Measurements from ENCODE around the gene NSMF. TPM values are rescaled to one million over a fixed set of nuclear protein-coding genes. Genes with fewer than 3 reads are reported as not detected.

The NSMF gene, protein sequence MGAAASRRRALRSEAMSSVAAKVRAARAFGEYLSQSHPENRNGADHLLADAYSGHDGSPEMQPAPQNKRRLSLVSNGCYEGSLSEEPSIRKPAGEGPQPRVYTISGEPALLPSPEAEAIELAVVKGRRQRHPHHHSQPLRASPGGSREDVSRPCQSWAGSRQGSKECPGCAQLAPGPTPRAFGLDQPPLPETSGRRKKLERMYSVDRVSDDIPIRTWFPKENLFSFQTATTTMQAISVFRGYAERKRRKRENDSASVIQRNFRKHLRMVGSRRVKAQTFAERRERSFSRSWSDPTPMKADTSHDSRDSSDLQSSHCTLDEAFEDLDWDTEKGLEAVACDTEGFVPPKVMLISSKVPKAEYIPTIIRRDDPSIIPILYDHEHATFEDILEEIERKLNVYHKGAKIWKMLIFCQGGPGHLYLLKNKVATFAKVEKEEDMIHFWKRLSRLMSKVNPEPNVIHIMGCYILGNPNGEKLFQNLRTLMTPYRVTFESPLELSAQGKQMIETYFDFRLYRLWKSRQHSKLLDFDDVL
- total RNA-seq (10 to 100 TPM; 40.5 to 89.5 (median 51.7) TPM), total RNA-seq (38.9 to 122 (median 72.9) reads per million in 29 experiments)
- 21.3 TPM for total RNA-seq (2013)

DNA sequence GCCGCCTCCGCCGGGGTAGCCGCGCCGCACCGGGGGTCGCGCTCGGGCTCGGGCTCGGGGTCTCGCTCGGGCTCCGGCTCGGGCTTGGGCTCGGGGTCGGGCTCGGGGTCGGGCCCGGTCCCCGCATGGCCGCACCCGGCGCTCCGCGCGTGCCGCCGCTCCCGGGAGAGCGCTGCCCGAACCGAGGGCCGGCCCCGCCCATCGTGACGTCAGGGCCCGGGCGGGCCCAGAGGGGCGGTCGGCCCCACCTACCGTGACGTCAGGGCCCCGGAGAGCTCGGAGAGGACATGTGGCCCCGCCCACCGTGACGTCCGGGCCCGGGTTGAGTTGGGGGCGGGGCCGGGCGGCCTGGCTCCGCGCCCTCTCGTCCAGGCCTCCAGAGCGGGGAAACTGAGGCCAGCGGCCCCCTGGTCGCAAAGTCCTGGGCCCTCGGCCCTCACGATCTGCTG lies at the start of gene NSMF:
TSS of gene NSMF (minus strand) at position 183 of the 449 bp plus-strand sequence. CDS start 232 bp downstream, outside the sequence.
- peaks cover 31 to 49% (median 43%) of the 10 kb centered on the region in 3 donors for H3K4me1 Mint-ChIP-seq
- Histone ChIP-seq H3K27ac (ENCODE audit: low read length) (peak within 1 kb of the TSS; percentile 85), H3K9me3 (no peaks in the 10 kb centered on the region), H3K4me1 (ENCODE audit: control insufficient read depth in 1 of 2, extremely low read depth in 1 of 2, insufficient read depth in 2 of 2, low read length in 2 of 2) (peaks cover 28 to 79% of the 10 kb centered on the region in 2 experiments), H3K36me3 (ENCODE audit: control insufficient read depth in 2 of 2, extremely low read depth in 1 of 2, insufficient read depth in 1 of 2, low read length in 1 of 2) (peaks cover 9 to 10% of the 10 kb centered on the region in 2 donors), H3K4me3 (ENCODE audit: control insufficient read depth in 1 of 2, extremely low read depth in 1 of 2, low read length in 1 of 2) (peak within 1 kb of the TSS; percentile 54 to 56), H3K27me3 (replicated peaks in 1 of 2; ENCODE audit: control insufficient read depth in 2 of 2, extremely low read depth in 1 of 2, insufficient read depth in 2 of 2, low read length in 1 of 2) (peaks cover 0 to 5% of the 10 kb centered on the region in 2 experiments)
- no peaks in the 10 kb centered on the region for H3K27me3 Mint-ChIP-seq
- H3K9me3 Mint-ChIP-seq = no peaks in the 10 kb centered on the region
- WGBS (ENCODE audit: insufficient coverage) = under 1% methylated on average over 61 of the region's 62 CpGs
- peak within 1 kb of the TSS; percentile 69 to 82 for H3K27ac Mint-ChIP-seq
- CTCF ChIA-PET = interaction anchor here in 1 of 2 donors (0.8 kb wide), 1 partner anchor 36 kb away, joined by 3 read pairs; the partner anchor contains the start of genes EXD3 and NOXA1
- ATAC-seq (replicated peaks in 1 of 4) = peak; percentile 69 to 81 (median 73)
- no peaks in the 10 kb centered on the region for H3K36me3 Mint-ChIP-seq
- POLR2A ChIA-PET = no interaction called here
- peak; percentile 82 to 98 (median 92) for DNase-seq
- peak within 1 kb of the TSS; percentile 61 to 72 (median 66) for H3K4me3 Mint-ChIP-seq

DNA sequence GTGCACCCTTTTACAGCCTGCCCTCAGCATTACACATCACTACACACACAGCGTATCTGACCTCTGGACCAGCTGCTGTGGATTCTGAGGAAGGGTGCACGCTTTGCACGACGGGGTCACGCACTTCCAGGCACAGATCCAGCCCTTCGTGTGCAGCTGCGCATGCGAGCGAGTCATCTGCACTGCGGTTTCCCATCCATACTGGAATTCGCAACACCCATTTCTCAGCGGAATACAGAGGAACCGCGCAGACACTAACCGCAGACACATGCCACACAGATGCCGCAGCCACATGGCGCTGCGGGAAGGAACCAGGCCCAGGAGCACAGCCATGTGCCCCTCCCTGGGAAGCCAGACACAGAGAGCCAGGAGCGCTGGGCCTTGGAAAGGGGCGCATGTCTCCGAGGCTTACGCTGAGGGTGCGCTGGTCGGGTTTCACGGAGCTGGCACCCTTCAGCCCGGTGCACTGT lies 47.6 kb upstream of the NSMF start:
- DNase-seq (no peak), ATAC-seq (replicated peaks in 1 of 4) (no peak)
- H3K9me3 Mint-ChIP-seq = no peaks in the 10 kb centered on the region
- Histone ChIP-seq H3K36me3 (ENCODE audit: control insufficient read depth in 2 of 2, extremely low read depth in 1 of 2, insufficient read depth in 1 of 2, low read length in 1 of 2) (no peaks in the 10 kb centered on the region), H3K4me1 (ENCODE audit: control insufficient read depth in 1 of 2, extremely low read depth in 1 of 2, insufficient read depth in 2 of 2, low read length in 2 of 2) (no peaks in the 10 kb centered on the region), H3K9me3 (no peaks in the 10 kb centered on the region), H3K27ac (ENCODE audit: low read length) (no peak overlapping the region), H3K27me3 (replicated peaks in 1 of 2; ENCODE audit: control insufficient read depth in 2 of 2, extremely low read depth in 1 of 2, insufficient read depth in 2 of 2, low read length in 1 of 2) (no peaks in the 10 kb centered on the region), H3K4me3 (ENCODE audit: control insufficient read depth in 1 of 2, extremely low read depth in 1 of 2, low read length in 1 of 2) (no peak overlapping the region)
- no peak overlapping the region for H3K27ac Mint-ChIP-seq
- ChIA-PET POLR2A (no interaction called here), CTCF (interaction anchor here in 1 of 2 donors (0.5 kb wide), 1 partner anchor 1121 kb away, joined by 5 read pairs; no protein-coding TSS in a partner anchor)
- H3K27me3 Mint-ChIP-seq = no peaks in the 10 kb centered on the region
- no peak overlapping the region for H3K4me3 Mint-ChIP-seq
- H3K36me3 Mint-ChIP-seq = peaks cover under 1% of the 10 kb centered on the region
- H3K4me1 Mint-ChIP-seq = peaks cover 0 to 22% (median under 1%) of the 10 kb centered on the region in 3 donors
- WGBS (ENCODE audit: insufficient coverage) = 93% methylated on average over 26 of the region's 26 CpGs

DNA sequence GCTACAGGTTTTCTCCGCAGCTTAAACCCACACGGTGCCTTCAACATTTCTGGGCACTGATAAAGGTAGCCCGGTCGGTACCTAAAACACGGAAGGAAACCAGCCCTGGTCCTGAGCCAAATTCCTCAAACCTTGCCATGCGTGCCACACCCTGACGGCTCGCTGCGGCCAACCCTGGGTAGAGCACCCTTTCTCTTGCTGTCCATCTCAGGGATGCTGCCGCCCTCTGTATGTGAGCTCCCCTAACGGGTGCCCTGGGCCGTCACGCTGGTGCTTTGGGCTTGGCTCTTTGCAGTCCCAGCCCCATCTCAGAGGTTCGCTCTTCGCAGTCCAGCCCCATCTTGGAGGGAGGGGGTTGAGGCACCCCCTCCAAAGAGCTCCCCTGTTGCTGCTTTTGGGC lies 47.1 kb upstream of the NSMF start:
- DNase-seq = no peak
- H3K4me1 ChIP-seq (ENCODE audit: control insufficient read depth in 1 of 2, extremely low read depth in 1 of 2, insufficient read depth in 2 of 2, low read length in 2 of 2) = no peaks in the 10 kb centered on the region
- Mint-ChIP-seq H3K27ac (no peak overlapping the region), H3K4me1 (peaks cover 0 to 24% (median 1%) of the 10 kb centered on the region in 3 donors), H3K36me3 (peaks cover 3% of the 10 kb centered on the region), H3K27me3 (no peaks in the 10 kb centered on the region), H3K9me3 (no peaks in the 10 kb centered on the region), H3K4me3 (no peak overlapping the region)
- H3K27ac ChIP-seq (ENCODE audit: low read length) = no peak overlapping the region
- ChIA-PET CTCF (no interaction called here), POLR2A (no interaction called here)
- 97% methylated on average over 10 of the region's 15 CpGs for WGBS (ENCODE audit: insufficient coverage)
- no peaks in the 10 kb centered on the region for H3K9me3 ChIP-seq
- no peaks in the 10 kb centered on the region for H3K27me3 ChIP-seq (replicated peaks in 1 of 2; ENCODE audit: control insufficient read depth in 2 of 2, extremely low read depth in 1 of 2, insufficient read depth in 2 of 2, low read length in 1 of 2)
- no peaks in the 10 kb centered on the region for H3K36me3 ChIP-seq (ENCODE audit: control insufficient read depth in 2 of 2, extremely low read depth in 1 of 2, insufficient read depth in 1 of 2, low read length in 1 of 2)
- no peak for ATAC-seq (replicated peaks in 1 of 4)
- H3K4me3 ChIP-seq (ENCODE audit: control insufficient read depth in 1 of 2, extremely low read depth in 1 of 2, low read length in 1 of 2) = no peak overlapping the region

DNA sequence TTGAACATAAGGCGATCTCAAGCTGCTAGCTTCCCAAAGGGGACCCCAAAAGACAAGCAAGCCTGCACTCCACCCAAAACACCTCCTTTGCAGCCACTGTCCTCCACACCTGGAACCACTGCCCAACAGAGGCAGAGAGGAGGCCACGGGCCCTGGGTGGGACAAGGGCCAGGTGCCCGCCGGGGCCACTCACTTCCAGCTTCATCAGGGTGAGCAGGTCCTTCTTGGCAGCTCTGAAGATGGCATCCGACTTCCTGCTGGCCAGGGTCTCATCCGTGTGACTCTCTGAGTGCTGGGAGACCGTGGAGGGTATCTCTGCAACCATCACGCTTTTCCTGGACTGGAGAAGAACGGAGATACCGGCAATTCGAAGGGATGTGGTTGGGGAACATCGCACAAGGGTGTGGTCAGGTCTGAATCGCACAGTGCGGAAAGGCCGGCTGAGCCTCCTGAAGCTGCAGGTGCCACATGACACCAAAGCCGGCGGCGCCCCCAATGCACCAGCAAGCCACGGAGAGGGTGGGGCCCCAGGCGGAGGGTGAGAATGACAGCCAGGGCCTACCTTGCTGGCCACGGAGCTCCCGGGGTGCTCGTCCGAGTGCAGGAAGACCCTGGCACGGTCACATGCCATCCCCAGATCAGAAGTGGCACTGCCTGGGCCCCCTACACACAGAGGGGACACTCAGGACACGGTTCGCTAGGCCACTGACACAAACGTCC lies 46.4 kb upstream of the NSMF start:
- Mint-ChIP-seq H3K27ac (no peak overlapping the region), H3K27me3 (no peaks in the 10 kb centered on the region), H3K4me1 (peaks cover 0 to 24% (median 1%) of the 10 kb centered on the region in 3 donors), H3K36me3 (peaks cover 3% of the 10 kb centered on the region), H3K9me3 (no peaks in the 10 kb centered on the region), H3K4me3 (no peak overlapping the region)
- no peaks in the 10 kb centered on the region for H3K4me1 ChIP-seq (ENCODE audit: control insufficient read depth in 1 of 2, extremely low read depth in 1 of 2, insufficient read depth in 2 of 2, low read length in 2 of 2)
- H3K27me3 ChIP-seq (replicated peaks in 1 of 2; ENCODE audit: control insufficient read depth in 2 of 2, extremely low read depth in 1 of 2, insufficient read depth in 2 of 2, low read length in 1 of 2) = no peaks in the 10 kb centered on the region
- no peak for DNase-seq
- no peak for ATAC-seq (replicated peaks in 1 of 4)
- H3K4me3 ChIP-seq (ENCODE audit: control insufficient read depth in 1 of 2, extremely low read depth in 1 of 2, low read length in 1 of 2) = no peak overlapping the region
- H3K27ac ChIP-seq (ENCODE audit: low read length) = no peak overlapping the region
- 92% methylated on average over 28 of the region's 28 CpGs for WGBS (ENCODE audit: insufficient coverage)
- no peaks in the 10 kb centered on the region for H3K36me3 ChIP-seq (ENCODE audit: control insufficient read depth in 2 of 2, extremely low read depth in 1 of 2, insufficient read depth in 1 of 2, low read length in 1 of 2)
- no peaks in the 10 kb centered on the region for H3K9me3 ChIP-seq
- ChIA-PET CTCF (no interaction called here), POLR2A (no interaction called here)

DNA sequence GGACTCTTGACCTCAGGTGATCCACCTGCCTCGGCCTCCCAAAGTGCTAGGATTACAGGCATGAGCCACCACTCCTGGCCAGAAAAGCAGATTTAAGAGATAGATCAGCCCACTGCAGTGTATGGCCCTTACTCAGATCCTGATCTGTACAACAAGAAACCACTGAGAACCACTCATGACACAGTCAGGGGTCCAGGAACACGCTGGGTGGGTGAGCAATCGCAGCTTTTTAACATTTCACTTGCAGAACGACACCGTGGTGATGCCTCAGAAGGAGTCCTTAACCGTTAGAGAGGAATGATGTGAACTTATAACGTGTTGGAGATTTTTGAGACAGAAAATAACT lies 45.3 kb upstream of the NSMF start:
- CTCF ChIA-PET = no interaction called here
- POLR2A ChIA-PET = no interaction called here
- H3K4me1 Mint-ChIP-seq = peaks cover 0 to 24% (median 1%) of the 10 kb centered on the region in 3 donors

More for the DNA sequence above, 45.3 kb upstream of the NSMF start:
- no peak for DNase-seq
- no peaks in the 10 kb centered on the region for H3K36me3 ChIP-seq (ENCODE audit: control insufficient read depth in 2 of 2, extremely low read depth in 1 of 2, insufficient read depth in 1 of 2, low read length in 1 of 2)
- Mint-ChIP-seq H3K36me3 (peaks cover 3% of the 10 kb centered on the region), H3K27me3 (no peaks in the 10 kb centered on the region), H3K9me3 (no peaks in the 10 kb centered on the region), H3K27ac (no peak overlapping the region), H3K4me3 (no peak overlapping the region)
- 100% methylated on average over 5 of the region's 7 CpGs for WGBS (ENCODE audit: insufficient coverage)
- no peaks in the 10 kb centered on the region for H3K9me3 ChIP-seq
- H3K4me3 ChIP-seq (ENCODE audit: control insufficient read depth in 1 of 2, extremely low read depth in 1 of 2, low read length in 1 of 2) = no peak overlapping the region
- no peaks in the 10 kb centered on the region for H3K4me1 ChIP-seq (ENCODE audit: control insufficient read depth in 1 of 2, extremely low read depth in 1 of 2, insufficient read depth in 2 of 2, low read length in 2 of 2)
- no peak overlapping the region for H3K27ac ChIP-seq (ENCODE audit: low read length)
- ATAC-seq (replicated peaks in 1 of 4) = no peak
- no peaks in the 10 kb centered on the region for H3K27me3 ChIP-seq (replicated peaks in 1 of 2; ENCODE audit: control insufficient read depth in 2 of 2, extremely low read depth in 1 of 2, insufficient read depth in 2 of 2, low read length in 1 of 2)
